ENCODE results near the gene GJA10. TPM values are rescaled to one million over a fixed set of nuclear protein-coding genes. Genes with fewer than 3 reads are reported as not detected.

The GJA10 gene
- total RNA-seq, 8 experiments from 2014 or later, result 0.18 to 1.2 (median 0.30) TPM; not detected in 4

DNA sequence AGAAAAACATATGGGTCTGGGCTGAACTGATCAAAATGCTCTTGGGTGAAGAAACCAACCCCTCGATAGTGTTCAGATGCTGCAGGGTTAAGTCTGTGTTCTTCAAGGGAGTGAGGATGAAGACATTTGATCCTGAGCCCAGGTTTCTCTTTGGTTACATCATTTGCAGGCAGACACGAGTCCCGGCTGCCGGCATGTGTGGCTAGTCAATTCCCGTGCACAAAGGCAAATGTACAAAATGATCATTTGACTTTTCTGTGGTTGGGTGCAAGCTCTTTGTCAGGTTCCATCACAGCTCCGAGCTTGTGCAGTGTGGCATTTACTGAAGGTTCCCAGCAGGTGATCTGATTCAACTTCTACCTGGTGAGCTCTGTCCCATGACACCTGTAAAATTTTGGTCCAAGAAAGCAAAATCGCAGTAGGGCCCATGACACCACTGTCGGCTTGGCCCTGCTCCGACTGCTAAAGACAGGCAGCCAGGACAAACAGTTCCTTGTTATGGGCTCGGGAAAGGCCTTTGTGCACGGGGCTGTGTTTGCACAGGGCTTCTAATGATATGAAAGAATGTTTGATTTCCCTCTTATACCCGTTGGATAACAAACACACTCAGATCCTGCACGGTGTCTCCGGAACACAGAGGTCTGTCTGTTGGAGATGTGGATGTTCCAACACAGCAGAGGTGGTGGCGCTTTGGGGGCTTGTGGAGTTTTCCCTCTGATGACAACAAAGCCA, 46.9 kb downstream of the GJA10 start:
- peak in 5 of 8 experiments; percentile 46 to 82 (median 77) for ATAC-seq (replicated peaks in 6 of 8)
- Histone ChIP-seq H3K4me1 (replicated peaks in 1 of 2) (peaks cover 12 to 15% of the 10 kb centered on the region in 2 donors), H3K4me3 (no peak overlapping the region), H3K27ac (peak overlapping the region in 1 of 2 donors; percentile 59)
- in situ Hi-C loops (cut with MboI; ENCODE audit: low pct_unique_long_range_greater_than_20kb in 2 of 9, low sequenced_read_pairs in 9 of 9, unreplicated experiment in 9 of 9), result loop anchor here in 5 of 9 experiments (25.0 kb wide), 2 partner anchors 346 to 546 kb away; partner anchors contain the start of gene BACH2 (in 1 of the 5)
- WGBS, 10 experiments, result 0 to 93% (median 64%) methylated on average over 1 to 9 of the region's 15 CpGs; no CpG with 5 or more reads in 1 of the 10 experiments

- H3K4me3 ChIP-seq, result no peak overlapping the region
- H3K27ac ChIP-seq, result peak overlapping the region in 1 of 2 donors; percentile 59
- no peak for ATAC-seq (replicated peaks in 6 of 8)
- in situ Hi-C loops (cut with MboI; ENCODE audit: low pct_unique_long_range_greater_than_20kb in 2 of 9, low sequenced_read_pairs in 9 of 9, unreplicated experiment in 9 of 9), result loop anchor here in 5 of 9 experiments (25.0 kb wide), 2 partner anchors 345 to 545 kb away; partner anchors contain the start of gene BACH2 (in 1 of the 5)
- peaks cover 12 to 15% of the 10 kb centered on the region in 2 donors for H3K4me1 ChIP-seq (replicated peaks in 1 of 2)
- WGBS, 10 experiments, result 80 to 100% (median 100%) methylated on average over 1 to 6 of the region's 6 CpGs; no CpG with 5 or more reads in 5 of the 10 experiments
Observed at GRCh38 chr6:89941763-89942497, 47.7 kb downstream of the GJA10 start.

- no peak overlapping the region for H3K27ac ChIP-seq
- in situ Hi-C loops (cut with MboI; ENCODE audit: low pct_unique_long_range_greater_than_20kb in 2 of 9, low sequenced_read_pairs in 9 of 9, unreplicated experiment in 9 of 9), result loop anchor here in 5 of 9 experiments (25.0 kb wide), 2 partner anchors 345 to 545 kb away; partner anchors contain the start of gene BACH2 (in 1 of the 5)
- 63 to 100% (median 99%) methylated on average over 1 to 6 of the region's 8 CpGs; no CpG with 5 or more reads in 2 of the 10 experiments for WGBS, 10 experiments
- ATAC-seq (replicated peaks in 6 of 8), result no peak
- H3K4me1 ChIP-seq (replicated peaks in 1 of 2), result peaks cover 12 to 15% of the 10 kb centered on the region in 2 donors
- no peak overlapping the region for H3K4me3 ChIP-seq
Observed at GRCh38 chr6:89942601-89943000, 48.3 kb downstream of the GJA10 start.

DNA sequence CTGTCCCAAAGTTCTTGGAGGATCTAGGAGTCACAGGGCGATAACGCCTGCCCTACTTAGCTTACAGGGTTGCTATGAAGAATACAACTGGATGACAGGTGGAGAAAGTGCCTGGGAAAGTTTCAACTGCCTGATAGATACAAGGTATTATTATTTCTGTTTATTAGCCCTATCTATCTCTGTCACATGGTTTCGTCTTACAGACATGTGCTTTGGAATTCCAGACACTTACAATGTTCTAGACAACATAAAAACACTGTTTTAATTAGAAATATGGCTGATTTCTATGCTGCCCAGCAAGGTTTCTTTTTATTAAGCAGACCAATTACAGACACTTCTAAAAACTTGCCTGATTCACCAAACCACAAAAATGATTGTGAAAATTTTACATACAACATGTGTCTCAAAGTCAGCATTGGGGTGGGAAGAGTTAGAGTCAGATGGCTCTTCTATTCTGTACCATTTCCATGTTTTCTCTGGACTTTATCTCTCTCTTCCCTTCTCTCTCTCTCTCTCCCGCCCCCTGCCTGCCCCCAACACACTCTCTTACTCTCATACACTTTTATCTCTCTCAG, 50.0 kb downstream of the GJA10 start:
- Histone ChIP-seq H3K4me1 (replicated peaks in 1 of 2) (peaks cover 12 to 15% of the 10 kb centered on the region in 2 donors), H3K27ac (no peak overlapping the region), H3K4me3 (no peak overlapping the region)
- no peak for ATAC-seq (replicated peaks in 6 of 8)
- in situ Hi-C loops (cut with MboI; ENCODE audit: low pct_unique_long_range_greater_than_20kb in 2 of 9, low sequenced_read_pairs in 9 of 9, unreplicated experiment in 9 of 9), result loop anchor here in 5 of 9 experiments (25.0 kb wide), 2 partner anchors 343 to 543 kb away; partner anchors contain the start of gene BACH2 (in 1 of the 5)
- 11 to 100% (median 86%) methylated on average over 1 to 4 of the region's 4 CpGs; no CpG with 5 or more reads in 1 of the 10 experiments for WGBS, 10 experiments

GRCh38 chr6:89944826-89945407, 50.6 kb downstream of the GJA10 start:
- H3K27ac ChIP-seq, result no peak overlapping the region
- no peak for ATAC-seq (replicated peaks in 6 of 8)
- in situ Hi-C loops (cut with MboI; ENCODE audit: low pct_unique_long_range_greater_than_20kb in 2 of 9, low sequenced_read_pairs in 9 of 9, unreplicated experiment in 9 of 9), result loop anchor here in 5 of 9 experiments (25.0 kb wide), 2 partner anchors 342 to 542 kb away; partner anchors contain the start of gene BACH2 (in 1 of the 5)
- H3K4me3 ChIP-seq, result no peak overlapping the region
- H3K4me1 ChIP-seq (replicated peaks in 1 of 2), result peaks cover 12 to 15% of the 10 kb centered on the region in 2 donors
- WGBS, 10 experiments, result 0 to 100% (median 51%) methylated on average over 1 of the region's 1 CpG; no CpG with 5 or more reads in 6 of the 10 experiments

Other genes with a start within 250 kb of the GJA10 start
- gene MDN1, start 74.7 kb upstream of the GJA10 start, total RNA-seq, result 10 to 100 TPM; 14.2 to 78.7 (median 24.6) TPM
- 10 to 100 TPM in 7 of 8 experiments, 1 to 10 TPM in 1; 4.9 to 24.6 (median 18.1) TPM for gene CASP8AP2, start 64.6 kb upstream of the GJA10 start, total RNA-seq

Measured in motor neuron (in vitro differentiated cells).